GM19239 (cell line): ENCODE measurements around the gene ATP2C2.
"Not testable (repeated sequence)": the region's sequence is repeated elsewhere in the genome, so short reads cannot be mapped to it uniquely, and the experiment has no call there.

Source experiments
- DNase-seq: peaks from one replicate; pipeline ENCODE4 v3.0.0; 2011; ENCODE audit warnings: low spot score; ENCODE audit not compliant: insufficient read length
- FAIRE-seq: peaks from 2 replicates; lab custom pipeline; 2011; peaks lifted over from hg19 to GRCh38; lab: Jason Lieb, UNC

ATP2C2 gene

GRCh38 chr16:84340325-84341040 is 27.9 kb upstream of the ATP2C2 start:
- DNase-seq (no peak), FAIRE-seq (no peak)

GRCh38 chr16:84341528-84342295 is 26.6 kb upstream of the ATP2C2 start:
- DNase-seq (no peak), FAIRE-seq (no peak)

GRCh38 chr16:84343800-84344199 is 24.5 kb upstream of the ATP2C2 start:
- not testable (repeated sequence) for DNase-seq, FAIRE-seq

- FAIRE-seq (no peak), DNase-seq (no peak)
These were observed 23.6 kb upstream of the ATP2C2 start for GRCh38 chr16:84344781-84345180.

GRCh38 chr16:84347161-84347560 is 21.2 kb upstream of the ATP2C2 start:
- FAIRE-seq = no peak

GRCh38 chr16:84348386-84348888 is 19.9 kb upstream of the ATP2C2 start:
- no peak for DNase-seq
- FAIRE-seq = no peak

More at GRCh38 chr16:84347161-84347560, 21.2 kb upstream of the ATP2C2 start:
- DNase-seq = no peak

- no peak for DNase-seq
- FAIRE-seq = no peak
These were observed 18.3 kb upstream of the ATP2C2 start for GRCh38 chr16:84349862-84350684.

GRCh38 chr16:84350685-84351400 is 17.5 kb upstream of the ATP2C2 start:
- FAIRE-seq (no peak), DNase-seq (no peak)

- no peak for DNase-seq
- FAIRE-seq = no peak
These were observed 16.7 kb upstream of the ATP2C2 start for GRCh38 chr16:84351630-84352029.

- no peak for FAIRE-seq
- no peak for DNase-seq
These were observed 14.0 kb upstream of the ATP2C2 start for GRCh38 chr16:84354306-84354705.

GRCh38 chr16:84355149-84355548 is 13.2 kb upstream of the ATP2C2 start:
- DNase-seq (no peak), FAIRE-seq (no peak)

GRCh38 chr16:84356176-84356575 is 12.2 kb upstream of the ATP2C2 start:
- no peak for FAIRE-seq

GRCh38 chr16:84356591-84357116 is 11.7 kb upstream of the ATP2C2 start:
- no peak for DNase-seq
- FAIRE-seq = no peak

More at GRCh38 chr16:84356176-84356575, 12.2 kb upstream of the ATP2C2 start:
- no peak for DNase-seq

GRCh38 chr16:84357191-84357651 is 11.1 kb upstream of the ATP2C2 start:
- FAIRE-seq = no peak
- DNase-seq = no peak

GRCh38 chr16:84358601-84359295 is 9.6 kb upstream of the ATP2C2 start:
- DNase-seq = no peak
- no peak for FAIRE-seq

GRCh38 chr16:84359326-84359725 is 9.0 kb upstream of the ATP2C2 start:
- FAIRE-seq = no peak

GRCh38 chr16:84360170-84360569 is 8.2 kb upstream of the ATP2C2 start:
- no peak for FAIRE-seq
- no peak for DNase-seq

More at GRCh38 chr16:84359326-84359725, 9.0 kb upstream of the ATP2C2 start:
- DNase-seq = no peak

GRCh38 chr16:84360748-84361147 is 7.6 kb upstream of the ATP2C2 start:
- no peak for FAIRE-seq

GRCh38 chr16:84361546-84361945 is 6.8 kb upstream of the ATP2C2 start:
- DNase-seq (no peak), FAIRE-seq (no peak)

More at GRCh38 chr16:84360748-84361147, 7.6 kb upstream of the ATP2C2 start:
- DNase-seq = no peak
